Superior temporal gyrus (tissue), 1 donor: ENCODE results near the gene EN2.

Experiments used
- DNase-seq: peaks from one replicate; pipeline ENCODE4 v3.0.0-alpha.2; 2016; ENCODE audit errors: extremely low spot score

The EN2 gene

GRCh38 chr7:155508376-155509358 lies 50.7 kb downstream of the EN2 start:
- no peak for DNase-seq

GRCh38 chr7:155509359-155509724 lies 51.4 kb downstream of the EN2 start:
- DNase-seq = no peak

- no peak for DNase-seq
Measured at GRCh38 chr7:155509725-155510551, 52.0 kb downstream of the EN2 start.

GRCh38 chr7:155510975-155511701 lies 53.2 kb downstream of the EN2 start:
- no peak for DNase-seq

- no peak for DNase-seq
Measured at GRCh38 chr7:155511702-155511996, 53.7 kb downstream of the EN2 start.

GRCh38 chr7:155512246-155512887 lies 54.4 kb downstream of the EN2 start:
- DNase-seq = no peak

GRCh38 chr7:155513543-155514285 lies 55.8 kb downstream of the EN2 start:
- no peak for DNase-seq

GRCh38 chr7:155514296-155514695 lies 56.4 kb downstream of the EN2 start:
- DNase-seq = no peak
